Measurements from ENCODE around the gene MPZL1. TPM values are rescaled to one million over a fixed set of nuclear protein-coding genes. Genes with fewer than 3 reads are reported as not detected.

The MPZL1 gene
- total and polyA plus RNA-seq, 2 of the 13 experiments (the other 11 are each of a cell fraction or from before 2014, with no cell fraction given), result 38.0 to 68.7 TPM

- TF ChIP-seq TFAP4 (IDR thresholded peaks at IDR 0.05; ENCODE audit: borderline replicate concordance, low read depth) (no peak), ZNF543 (CRISPR knock-in tag; IDR thresholded peaks at IDR 0.05) (no peak), ZNF878 (CRISPR knock-in tag; IDR thresholded peaks at IDR 0.05) (no peak), PCBP2 (optimal IDR thresholded peaks at IDR 0.05; ENCODE audit: low read depth, low read length, poor library complexity, severe bottlenecking) (no peak), RBM22 (optimal IDR thresholded peaks at IDR 0.05; ENCODE audit: low read length) (no peak), ZSCAN5A (CRISPR knock-in tag; IDR thresholded peaks at IDR 0.05; ENCODE audit: borderline replicate concordance) (no peak), ZNF788 (CRISPR knock-in tag; IDR thresholded peaks at IDR 0.05; ENCODE audit: borderline replicate concordance) (no peak), ZNF362 (CRISPR knock-in tag; IDR thresholded peaks at IDR 0.05; ENCODE audit: borderline replicate concordance) (no peak), RBM39 (IDR thresholded peaks at IDR 0.05; ENCODE audit: low read depth, low read length, poor library complexity, severe bottlenecking) (no peak), SATB2 (CRISPR knock-in tag; IDR thresholded peaks at IDR 0.05) (no peak), ZMAT3 (CRISPR knock-in tag; conservative IDR thresholded peaks at IDR 0.05) (no peak), MLX (CRISPR knock-in tag; IDR thresholded peaks at IDR 0.05) (no peak), MNT (IDR thresholded peaks at IDR 0.05) (no peak), RARG (CRISPR knock-in tag; IDR thresholded peaks at IDR 0.05; ENCODE audit: low read depth) (no peak), ATM (IDR thresholded peaks at IDR 0.05; ENCODE audit: borderline replicate concordance) (no peak), ZNF850 (CRISPR knock-in tag; conservative IDR thresholded peaks at IDR 0.05) (no peak), GABPA (IDR thresholded peaks at IDR 0.05; ENCODE audit: low read depth, low read length) (no peak), GABPA (CRISPR knock-in tag; IDR thresholded peaks at IDR 0.05; ENCODE audit: low read depth) (no peak), ZBTB8A (CRISPR knock-in tag; IDR thresholded peaks at IDR 0.05; ENCODE audit: borderline replicate concordance, low read depth) (no peak), SAFB2 (CRISPR knock-in tag; IDR thresholded peaks at IDR 0.05; ENCODE audit: borderline replicate concordance, low read depth) (no peak), TEF (CRISPR knock-in tag; IDR thresholded peaks at IDR 0.05) (no peak), ZNF224 (CRISPR knock-in tag; IDR thresholded peaks at IDR 0.05) (no peak), UBTF (CRISPR knock-in tag; IDR thresholded peaks at IDR 0.05) (no peak)
Observed at GRCh38 chr1:167679714-167680113, 42.1 kb upstream of the MPZL1 start (continued).
